Measurements from ENCODE around the gene ABCC5. TPM values are rescaled to one million over a fixed set of nuclear protein-coding genes. Genes with fewer than 3 reads are reported as not detected.

The ABCC5 gene
- total and polyA plus RNA-seq, 2 experiments from 2014 or later = 27.8 to 41.4 TPM

GRCh38 chr3:183980403-183980802, 37.3 kb downstream of the ABCC5 start:
- Histone ChIP-seq H3K9me3 (ENCODE audit: low read depth) (no peaks in the 10 kb centered on the region), H3K27ac (peak overlapping the region; percentile 11), H3K27me3 (no peaks in the 10 kb centered on the region), H2AFZ (no peak overlapping the region), H4K20me1 (ENCODE audit: insufficient read depth, poor library complexity, severe bottlenecking) (no peaks in the 10 kb centered on the region), H3K79me2 (no peaks in the 10 kb centered on the region), H3K4me1 (ENCODE audit: insufficient read depth) (peaks cover 3% of the 10 kb centered on the region), H3K9me2 (replicated peaks; ENCODE audit: insufficient read depth) (no peaks in the 10 kb centered on the region), H3K36me3 (replicated peaks; ENCODE audit: insufficient read depth, low read depth) (no peaks in the 10 kb centered on the region), H3K4me3 (no peak overlapping the region), H3K4me2 (no peak overlapping the region)
- WGBS (ENCODE audit: low lambda C conversion rate, missing lambda C conversion rate) = 78% methylated on average over 4 of the region's 4 CpGs
- peak; percentile 36 for DNase-seq (ENCODE audit: low spot score)
- no peak for TF ChIP-seq CTCF (IDR thresholded peaks at IDR 0.05; ENCODE audit: poor library complexity)
- TF ChIP-seq EZH2phosphoT487 (IDR thresholded peaks at IDR 0.05; ENCODE audit: low read depth, severe bottlenecking, unreplicated experiment) = no peak
- TF ChIP-seq EZH2 (IDR thresholded peaks at IDR 0.05; ENCODE audit: borderline replicate concordance) = no peak

GRCh38 chr3:183975981-183976662, 41.6 kb downstream of the ABCC5 start:
- H3K9me3 ChIP-seq (ENCODE audit: low read depth) = no peaks in the 10 kb centered on the region
- H3K4me3 ChIP-seq = no peak overlapping the region
- H3K79me2 ChIP-seq = no peaks in the 10 kb centered on the region
- peak; percentile 27 for DNase-seq (ENCODE audit: low spot score)
- H3K4me1 ChIP-seq (ENCODE audit: insufficient read depth) = peaks cover 3% of the 10 kb centered on the region
- no peak overlapping the region for H3K27ac ChIP-seq
- H3K36me3 ChIP-seq (replicated peaks; ENCODE audit: insufficient read depth, low read depth) = no peaks in the 10 kb centered on the region
- no peaks in the 10 kb centered on the region for H3K27me3 ChIP-seq
- H3K4me2 ChIP-seq = no peak overlapping the region
- no peak overlapping the region for H2AFZ ChIP-seq
- no peaks in the 10 kb centered on the region for H3K9me2 ChIP-seq (replicated peaks; ENCODE audit: insufficient read depth)
- no peak for TF ChIP-seq EZH2 (IDR thresholded peaks at IDR 0.05; ENCODE audit: borderline replicate concordance)
- no peak for TF ChIP-seq EZH2phosphoT487 (IDR thresholded peaks at IDR 0.05; ENCODE audit: low read depth, severe bottlenecking, unreplicated experiment)
- TF ChIP-seq CTCF (IDR thresholded peaks at IDR 0.05; ENCODE audit: poor library complexity) = no peak
- 83% methylated on average over 10 of the region's 10 CpGs for WGBS (ENCODE audit: low lambda C conversion rate, missing lambda C conversion rate)
- H4K20me1 ChIP-seq (ENCODE audit: insufficient read depth, poor library complexity, severe bottlenecking) = no peaks in the 10 kb centered on the region

GRCh38 chr3:183968666-183969245, 48.9 kb downstream of the ABCC5 start:
- Histone ChIP-seq H3K4me2 (no peak overlapping the region), H3K4me1 (ENCODE audit: insufficient read depth) (peaks cover 21% of the 10 kb centered on the region)

More at GRCh38 chr3:183968666-183969245, 48.9 kb downstream of the ABCC5 start:
- H3K27ac ChIP-seq = peak overlapping the region; percentile 83
- H3K9me2 ChIP-seq (replicated peaks; ENCODE audit: insufficient read depth) = no peaks in the 10 kb centered on the region
- no peaks in the 10 kb centered on the region for H3K36me3 ChIP-seq (replicated peaks; ENCODE audit: insufficient read depth, low read depth)
- peak; percentile 31 for DNase-seq (ENCODE audit: low spot score)
- no peaks in the 10 kb centered on the region for H3K79me2 ChIP-seq
- no peak overlapping the region for H3K4me3 ChIP-seq
- no peaks in the 10 kb centered on the region for H3K9me3 ChIP-seq (ENCODE audit: low read depth)
- no peak for TF ChIP-seq EZH2phosphoT487 (IDR thresholded peaks at IDR 0.05; ENCODE audit: low read depth, severe bottlenecking, unreplicated experiment)
- no peak for TF ChIP-seq CTCF (IDR thresholded peaks at IDR 0.05; ENCODE audit: poor library complexity)
- TF ChIP-seq EZH2 (IDR thresholded peaks at IDR 0.05; ENCODE audit: borderline replicate concordance) = no peak
- H3K27me3 ChIP-seq = no peaks in the 10 kb centered on the region
- H2AFZ ChIP-seq = no peak overlapping the region
- 40% methylated on average over 4 of the region's 4 CpGs for WGBS (ENCODE audit: low lambda C conversion rate, missing lambda C conversion rate)
- no peaks in the 10 kb centered on the region for H4K20me1 ChIP-seq (ENCODE audit: insufficient read depth, poor library complexity, severe bottlenecking)

All from hepatocyte (in vitro differentiated cells).